NCI-H526 (cell line): ENCODE data around the gene CLCNKB.
"Not testable (repeated sequence)": the region's sequence is repeated elsewhere in the genome, so short reads cannot be mapped to it uniquely, and the experiment has no call there.

Experiments used
- DNase-seq, 2 experiments: peaks; one replicate each; lab custom pipeline; 2025; lab: John Stamatoyannopoulos, UW

The CLCNKB gene

DNA sequence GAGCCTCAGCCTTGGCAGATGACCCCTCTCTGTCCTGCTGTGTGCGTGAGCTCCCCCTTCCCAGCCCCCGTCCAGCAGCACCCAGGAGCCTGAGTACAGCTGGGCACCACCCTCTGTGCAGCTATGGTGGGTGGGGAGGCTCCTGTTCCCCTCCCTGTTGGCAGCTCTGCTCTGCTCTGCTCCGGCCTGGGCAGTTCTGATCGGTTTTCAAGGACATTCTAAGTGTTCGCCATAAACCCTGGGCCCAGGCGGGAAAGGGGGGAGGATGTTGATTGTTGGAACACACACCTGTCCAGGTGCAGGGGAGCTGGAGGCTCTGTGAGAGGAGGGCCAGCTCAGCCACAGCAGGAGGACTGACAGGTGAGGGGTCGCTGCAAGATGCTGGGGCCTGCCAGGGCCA, at the start of gene CLCNKB:
Gene CLCNKB, plus strand, starts transcription at position 262 of the 400 bp plus-strand sequence. CDS start 711 bp downstream, outside the sequence.
- DNase-seq, result no peak

DNA sequence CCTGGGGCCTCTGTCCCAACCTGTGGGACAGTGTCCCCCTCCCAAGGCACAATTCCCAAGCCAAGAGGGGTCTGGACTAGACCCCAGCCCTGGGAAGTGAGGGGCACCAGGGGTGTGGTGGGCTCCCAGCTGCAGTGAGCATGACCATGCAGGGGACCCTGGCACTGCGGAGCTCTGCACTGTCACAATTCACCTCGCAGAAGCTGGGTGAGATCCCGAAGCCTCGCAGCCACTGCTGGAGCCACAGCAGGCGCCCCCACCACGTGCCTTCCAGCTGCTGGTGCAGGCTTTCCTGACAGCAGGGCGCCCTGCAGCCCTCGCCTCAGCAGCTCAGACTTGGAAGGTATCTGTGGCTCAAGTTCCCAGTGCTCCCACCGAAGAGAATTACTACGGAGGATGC, 49.5 kb upstream of the CLCNKB start:
- DNase-seq, result no peak

DNA sequence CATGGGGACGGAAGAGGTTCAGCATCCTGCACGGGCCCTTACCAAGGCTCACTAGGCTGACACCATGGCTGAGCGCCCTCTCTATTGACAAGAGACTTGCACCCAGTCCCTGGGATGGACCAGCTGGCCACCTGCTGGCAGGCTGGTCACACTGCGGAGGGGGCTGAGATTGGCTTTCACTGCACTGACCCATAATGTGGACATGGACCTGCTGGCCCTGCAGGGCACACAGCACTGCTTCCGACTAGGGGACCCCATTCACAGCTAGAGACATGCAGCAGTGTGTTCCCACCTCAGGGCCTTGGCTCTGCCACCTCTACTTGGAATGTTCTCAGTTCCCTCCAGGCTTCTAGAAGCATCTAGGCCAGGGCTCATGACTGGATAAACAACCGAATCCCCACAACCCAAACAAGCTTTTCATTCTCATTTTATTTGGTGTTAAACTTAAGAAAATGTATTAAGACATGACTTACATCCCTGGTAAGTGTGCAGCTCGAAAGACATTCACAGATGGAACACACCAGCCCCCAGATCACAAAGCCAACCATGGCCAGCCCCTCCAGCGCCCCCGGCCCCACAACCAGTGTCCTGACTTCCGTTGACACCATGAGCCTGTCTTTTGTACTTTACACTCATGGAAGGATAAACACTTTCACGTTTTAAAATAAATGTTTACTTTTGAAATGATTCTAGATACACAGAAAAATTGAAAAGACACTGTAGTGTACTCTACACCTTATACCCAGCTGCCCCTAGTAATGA, 48.8 kb upstream of the CLCNKB start:
- peak in 1 of 2 experiments; percentile 49 for DNase-seq

DNA sequence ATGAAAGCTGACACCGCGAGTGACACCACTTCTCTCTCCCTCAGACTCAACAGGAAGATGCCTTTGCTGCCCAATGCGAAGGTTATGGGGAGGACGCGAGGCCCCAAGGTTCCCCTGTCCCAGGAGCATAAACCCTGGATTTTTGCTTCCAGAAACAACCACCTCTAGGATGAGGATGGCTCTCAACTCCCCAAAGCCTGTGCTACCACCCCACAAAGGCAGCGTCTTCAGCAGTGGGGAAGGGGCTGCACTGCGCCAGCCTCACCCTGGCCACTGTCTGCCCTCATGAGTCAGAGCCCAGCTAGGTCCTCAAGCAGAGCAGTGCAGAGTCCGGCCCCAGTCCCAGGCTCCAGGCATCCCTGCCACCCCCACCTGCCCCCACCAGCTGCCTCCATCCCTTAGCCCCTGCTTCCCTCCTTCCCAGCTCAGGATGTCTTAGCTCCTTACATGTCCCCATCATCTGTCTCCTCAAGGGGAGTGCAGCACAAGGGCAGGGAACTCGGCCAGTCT, 46.5 kb upstream of the CLCNKB start:
- no peak for DNase-seq

DNA sequence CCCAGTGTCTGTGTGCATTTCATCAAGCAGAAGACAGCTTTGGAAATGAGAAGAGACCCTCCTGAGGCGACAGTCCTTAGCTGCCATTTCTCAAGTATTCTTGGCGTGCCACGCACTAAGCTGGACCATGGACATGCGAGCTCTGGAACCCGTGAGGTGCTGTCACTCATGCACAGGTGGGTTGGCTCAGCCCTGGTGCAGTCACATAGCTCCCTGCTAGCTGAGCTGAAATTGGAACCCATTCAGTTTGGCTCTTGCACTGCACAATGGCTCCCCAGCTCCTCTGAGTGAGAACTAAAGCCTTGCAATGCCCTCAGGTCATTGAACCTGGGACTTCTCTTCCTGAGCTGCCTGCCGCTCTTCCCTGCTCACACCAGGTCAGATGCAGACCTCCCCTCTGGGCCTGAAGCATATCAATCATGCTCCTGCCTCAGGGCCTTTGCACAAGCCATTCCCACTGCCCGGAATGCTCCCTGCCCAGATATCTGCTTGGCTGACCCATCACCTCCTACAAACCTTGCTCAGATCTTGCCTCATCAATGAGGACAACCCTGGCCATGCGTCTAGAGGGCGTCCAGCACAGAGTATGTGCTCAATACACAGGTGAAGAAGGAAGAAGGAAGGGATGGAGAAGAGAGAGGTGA, 45.8 kb upstream of the CLCNKB start:
- DNase-seq, result no peak

DNA sequence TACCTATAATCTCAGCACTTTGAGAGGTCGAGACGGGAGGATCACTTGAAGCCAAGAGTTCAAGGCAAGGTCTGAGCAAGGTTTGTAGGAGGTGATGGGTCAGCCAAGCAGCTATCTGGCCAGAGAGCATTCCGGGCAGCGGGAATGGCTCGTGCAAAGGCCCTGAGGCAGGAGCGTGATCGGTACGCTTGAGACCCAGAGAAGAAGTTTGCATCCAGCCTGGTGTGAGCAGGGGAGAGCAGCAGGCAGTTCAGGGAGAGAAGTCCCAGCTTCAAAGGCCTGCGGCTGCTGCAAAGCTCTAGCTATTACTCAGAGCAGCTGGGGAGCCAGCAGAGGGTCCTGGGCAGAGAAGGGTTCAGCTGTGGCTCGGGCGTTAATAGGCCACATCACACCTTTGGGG, 44.7 kb upstream of the CLCNKB start:
- DNase-seq, result no peak

DNA sequence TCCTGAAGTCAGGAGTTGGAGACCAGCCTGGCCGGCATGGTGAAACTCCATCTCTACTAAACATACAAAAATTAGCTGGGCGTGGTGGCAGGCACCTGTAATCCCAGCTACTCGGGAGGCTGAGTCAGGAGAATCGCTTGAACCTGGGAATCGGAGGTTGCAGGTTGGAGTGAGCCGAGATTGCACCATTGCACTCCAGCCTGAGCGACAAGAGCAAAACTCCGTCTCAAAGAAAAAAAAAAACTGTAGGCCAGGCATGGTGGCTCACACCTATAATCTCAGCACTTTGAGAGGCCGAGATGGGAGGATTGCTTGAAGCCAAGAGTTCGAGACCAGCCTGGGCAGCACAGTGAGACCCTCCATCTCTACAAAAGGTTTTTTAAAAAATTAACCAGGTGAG, 42.3 kb upstream of the CLCNKB start:
- DNase-seq, result not testable (repeated sequence)

DNA sequence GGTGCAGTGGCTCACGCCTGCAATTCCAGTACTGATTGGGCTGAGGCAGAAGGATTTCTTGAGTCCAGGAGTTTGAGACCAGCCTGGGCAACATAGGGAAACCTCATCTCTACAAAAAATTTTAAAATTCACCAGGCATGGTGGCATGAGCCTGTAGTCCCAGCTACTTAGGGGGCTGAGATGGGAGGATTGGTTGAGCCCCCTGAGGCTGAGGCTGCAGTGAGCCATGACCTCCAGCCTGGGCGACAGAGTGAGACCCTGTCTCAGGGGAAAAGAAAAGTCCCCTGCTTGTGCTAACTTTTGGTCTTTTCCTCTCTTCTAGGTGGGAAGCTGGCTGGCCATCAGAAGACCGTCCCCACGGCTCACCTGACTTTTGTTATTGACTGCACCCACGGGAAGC, 38.0 kb upstream of the CLCNKB start:
- no peak for DNase-seq

DNA sequence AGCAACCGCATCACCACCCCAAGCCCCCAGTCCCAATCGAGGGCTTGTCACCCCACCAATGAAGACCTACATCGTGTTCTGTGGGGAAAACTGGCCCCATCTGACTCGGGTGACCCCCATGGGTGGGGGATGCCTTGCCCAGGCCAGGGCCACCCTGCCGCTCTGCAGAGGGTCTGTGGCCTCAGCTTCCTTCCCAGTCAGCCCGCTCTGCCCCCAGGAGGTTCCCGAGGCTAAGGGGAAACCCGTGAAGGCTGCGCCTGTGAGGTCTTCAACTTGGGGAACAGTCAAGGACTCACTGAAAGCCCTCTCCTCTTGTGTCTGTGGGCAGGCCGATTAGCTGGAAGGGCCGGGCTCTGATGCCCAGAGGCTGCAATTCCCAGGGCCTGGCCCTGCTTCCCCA, 37.6 kb upstream of the CLCNKB start:
- DNase-seq, result no peak

DNA sequence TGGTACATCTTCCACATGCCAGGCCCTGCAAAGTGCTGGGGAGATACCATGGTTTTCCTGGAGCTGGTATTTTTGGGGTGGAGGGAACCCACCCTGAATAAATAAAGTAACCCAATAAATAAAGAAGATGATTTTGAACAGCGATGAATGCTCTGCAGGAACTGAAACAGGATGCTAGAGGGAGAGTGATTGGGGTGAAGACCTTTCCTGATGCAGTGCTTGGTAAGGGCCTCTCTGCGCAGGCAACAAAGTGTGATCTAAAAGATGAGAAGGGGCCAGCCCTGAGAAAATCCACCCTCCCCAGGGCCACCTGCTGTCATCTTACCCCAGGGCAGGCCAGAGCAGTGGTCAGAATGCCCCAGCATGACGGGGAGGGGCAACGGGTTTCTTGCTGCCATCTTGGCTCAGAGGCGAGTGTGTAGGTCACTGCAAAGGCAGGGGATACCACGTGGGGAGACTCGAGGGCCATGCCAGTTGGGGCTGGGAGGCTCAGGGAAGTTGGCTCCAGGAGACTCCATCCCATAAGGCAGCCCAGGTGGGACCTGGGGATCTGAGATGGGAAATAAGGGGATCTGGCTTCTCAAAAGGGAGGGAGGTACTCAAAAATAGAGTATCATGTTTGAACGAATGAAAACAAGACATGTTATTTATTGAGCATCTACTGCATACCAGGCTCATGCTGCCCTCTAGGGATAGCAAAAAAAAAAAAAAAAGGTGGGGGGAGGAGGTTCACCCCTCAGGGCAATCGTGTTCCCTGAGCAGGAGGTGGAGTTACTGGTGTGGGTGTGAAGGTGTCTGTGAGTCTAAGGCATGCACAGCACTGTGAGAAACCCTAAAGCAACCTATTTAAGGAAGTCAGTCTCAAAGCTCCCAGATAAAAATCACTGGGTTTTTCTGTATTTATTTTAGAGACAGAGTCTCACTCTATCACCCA, 36.8 kb upstream of the CLCNKB start:
- DNase-seq, result no peak

DNA sequence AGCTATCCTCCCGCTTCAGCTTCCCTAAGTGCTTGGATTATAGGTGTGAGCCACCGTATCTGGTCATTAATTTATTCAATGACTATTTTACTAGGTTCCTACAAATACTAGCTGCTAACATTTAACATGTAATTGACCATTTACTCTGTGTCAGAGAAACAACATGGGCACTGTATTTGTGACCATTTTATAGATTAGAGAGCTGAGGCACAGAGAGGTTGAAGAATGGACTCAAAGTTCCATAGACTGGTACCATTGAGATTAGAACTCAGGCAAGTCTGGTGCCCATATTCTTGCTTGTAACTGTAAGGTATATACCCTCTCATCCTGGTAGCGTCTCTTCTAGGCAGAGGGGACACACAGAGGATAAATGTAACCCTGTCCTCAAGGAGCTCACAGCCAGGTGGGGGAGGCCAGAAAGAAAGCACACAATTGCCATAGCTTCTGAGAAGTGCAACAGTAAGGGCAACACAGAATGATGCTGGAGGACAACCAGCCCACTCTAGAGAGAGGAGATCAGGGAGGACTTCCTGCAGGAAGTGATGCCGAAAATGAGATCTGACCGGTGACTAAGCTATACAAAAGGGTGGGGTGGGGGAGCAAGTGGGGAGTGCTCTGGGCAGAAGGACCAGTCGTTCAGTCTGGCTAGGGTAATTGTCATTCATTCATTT, 35.8 kb upstream of the CLCNKB start:
- no peak for DNase-seq

DNA sequence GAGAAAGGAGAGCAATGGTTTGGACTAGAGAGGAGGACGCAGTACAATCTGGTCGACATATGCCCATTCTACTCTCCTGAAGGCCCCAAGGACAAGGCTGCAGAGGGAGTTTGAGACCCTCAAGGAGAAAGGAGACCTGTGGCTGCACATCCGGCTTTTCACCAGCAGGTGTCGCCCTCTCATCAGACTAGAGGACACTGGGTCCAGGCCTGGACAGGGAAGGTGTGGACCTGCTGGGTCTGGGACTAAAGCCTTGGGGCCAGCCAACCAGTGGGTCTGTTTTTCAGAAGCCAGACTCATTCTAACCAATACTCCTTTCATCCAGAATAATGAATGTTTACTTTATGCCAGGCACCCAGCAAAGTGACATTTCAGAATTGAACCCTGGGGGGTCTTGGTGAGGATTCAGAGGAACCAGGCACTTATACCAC, 34.5 kb upstream of the CLCNKB start:
- peak; percentile 29 to 84 for DNase-seq

DNA sequence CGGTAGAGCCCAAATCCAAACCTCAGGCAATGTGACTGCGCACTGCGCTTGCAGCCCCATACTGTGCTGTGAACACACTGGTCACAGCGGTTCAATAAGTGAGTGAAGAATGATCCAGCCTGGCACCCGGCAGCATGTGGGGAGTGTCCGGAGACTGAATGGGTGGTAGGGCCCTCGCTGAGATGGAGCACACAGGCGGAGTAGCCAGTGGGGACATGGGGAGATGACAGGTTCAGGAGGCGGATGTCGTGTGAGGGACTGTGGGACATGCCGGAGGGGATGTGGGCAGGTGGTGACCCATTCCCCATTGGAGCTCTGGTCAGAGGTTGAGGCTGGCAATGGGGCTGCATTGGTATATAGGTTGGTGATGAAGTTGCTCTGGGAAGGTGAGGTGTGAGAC, 33.9 kb upstream of the CLCNKB start:
- DNase-seq, result no peak

DNA sequence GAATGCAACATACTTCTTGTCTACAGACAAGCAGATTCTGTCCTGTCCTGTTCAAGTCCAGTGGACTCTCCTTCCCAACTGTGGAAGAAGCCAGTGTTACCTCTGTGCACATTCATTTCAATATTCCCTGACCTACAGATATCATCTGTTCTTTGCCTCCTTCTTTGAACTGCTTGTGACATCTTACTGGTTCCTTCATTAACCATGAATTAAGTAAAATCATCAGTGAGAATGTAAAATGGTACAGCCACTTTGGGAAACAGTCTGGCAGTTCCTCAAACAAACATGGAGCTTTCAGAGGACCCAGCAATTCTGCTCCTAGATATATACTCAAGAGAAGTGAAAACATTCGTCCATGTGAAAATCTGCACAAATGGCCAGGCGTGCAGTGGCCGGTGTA, 32.7 kb upstream of the CLCNKB start:
- DNase-seq, result no peak

DNA sequence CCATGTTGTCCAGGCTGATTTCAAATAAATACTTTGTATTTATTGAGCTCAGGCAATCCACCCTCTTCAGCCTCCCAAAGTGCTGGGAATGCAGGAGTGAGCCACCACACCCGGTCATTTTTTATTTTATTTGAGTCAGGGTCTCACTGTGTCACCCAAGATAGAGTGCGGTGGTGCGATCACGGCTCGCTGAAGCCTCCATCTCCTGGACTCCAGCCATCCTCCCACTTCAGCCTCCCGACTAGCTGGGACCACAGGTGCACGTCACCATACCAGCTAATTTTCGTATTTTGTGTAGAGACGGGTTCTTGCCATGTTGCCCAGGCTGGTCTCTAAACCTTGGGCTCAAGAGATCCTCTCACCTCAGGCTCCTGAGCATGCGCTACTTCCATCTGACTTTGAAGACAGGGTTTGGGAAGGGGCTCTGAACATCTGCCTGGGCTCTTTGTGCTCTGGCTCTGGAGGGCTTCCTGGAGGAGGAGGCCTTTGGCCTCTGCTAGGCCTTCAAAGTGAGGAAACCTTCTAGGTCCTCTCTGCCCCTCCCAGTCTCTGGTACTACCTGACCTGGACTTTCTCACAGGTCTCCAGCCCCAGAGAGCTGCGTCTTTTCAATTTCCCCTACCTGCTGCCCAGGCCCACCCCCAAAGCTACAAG, 31.5 kb upstream of the CLCNKB start:
- DNase-seq, result no peak

DNA sequence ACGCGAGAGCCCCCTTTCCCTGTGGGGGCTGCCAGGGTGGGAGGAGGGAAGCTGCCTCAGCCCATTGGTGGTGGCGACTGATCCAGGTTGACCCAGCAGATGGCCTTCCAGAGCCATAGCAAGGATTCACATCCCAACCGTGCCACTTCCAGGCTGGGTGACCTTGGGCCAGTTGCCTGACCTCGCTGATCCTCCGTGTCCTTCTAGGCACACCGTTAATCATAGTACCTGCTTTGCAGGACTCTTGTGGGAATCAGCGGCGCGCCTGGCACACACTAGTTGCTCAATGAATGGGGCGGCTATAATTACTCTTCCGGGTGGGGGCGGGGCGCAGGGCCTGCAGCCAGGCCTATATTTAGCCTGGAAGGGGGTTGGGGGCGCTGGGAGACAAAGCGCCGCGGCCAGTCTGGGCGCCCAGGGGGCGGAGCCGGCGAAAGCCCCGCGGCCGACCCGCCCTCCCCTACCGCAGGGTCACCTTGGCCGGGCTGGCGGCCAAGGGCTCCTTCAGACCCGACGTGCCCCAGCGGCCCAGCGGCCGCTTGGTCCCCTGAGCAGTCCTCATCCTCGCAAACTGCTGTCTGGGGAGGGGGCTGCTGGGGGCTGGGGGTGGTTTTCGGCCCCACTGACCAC, 30.9 kb upstream of the CLCNKB start:
- DNase-seq, result no peak

DNA sequence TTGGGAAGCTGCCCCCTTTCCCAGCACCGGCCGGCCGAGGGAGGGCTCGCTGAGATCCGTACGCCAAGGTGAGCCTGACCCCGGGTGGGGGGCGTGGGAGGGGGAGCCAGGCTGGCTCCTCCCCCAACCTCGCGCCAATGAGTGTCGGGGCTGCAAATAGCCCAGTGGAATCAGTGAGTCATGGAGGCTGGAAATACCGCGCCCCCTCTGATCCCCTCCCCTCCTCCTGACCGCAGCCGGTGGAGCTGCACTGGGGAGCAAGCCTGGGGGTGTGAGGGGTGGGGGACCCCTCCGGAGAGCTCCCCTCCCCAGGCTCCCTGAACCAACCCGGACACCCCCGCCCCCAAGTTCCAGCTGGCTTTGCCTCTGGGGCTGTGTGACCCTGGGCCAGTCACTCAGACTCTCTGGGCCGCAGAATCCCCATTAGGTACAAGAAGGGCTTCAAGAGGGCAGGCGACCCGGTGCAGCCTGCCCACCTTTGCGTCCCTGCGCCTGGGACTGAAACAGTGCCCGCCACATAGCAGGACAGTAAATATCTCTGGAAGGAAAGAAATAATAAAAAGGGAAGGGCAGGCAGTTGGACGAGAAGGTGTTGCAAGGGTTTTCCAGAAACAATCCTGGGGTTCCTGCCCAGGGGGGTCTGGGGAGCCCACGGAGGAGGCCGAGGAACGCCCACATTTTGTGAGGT, 30.2 kb upstream of the CLCNKB start:
- no peak for DNase-seq

DNA sequence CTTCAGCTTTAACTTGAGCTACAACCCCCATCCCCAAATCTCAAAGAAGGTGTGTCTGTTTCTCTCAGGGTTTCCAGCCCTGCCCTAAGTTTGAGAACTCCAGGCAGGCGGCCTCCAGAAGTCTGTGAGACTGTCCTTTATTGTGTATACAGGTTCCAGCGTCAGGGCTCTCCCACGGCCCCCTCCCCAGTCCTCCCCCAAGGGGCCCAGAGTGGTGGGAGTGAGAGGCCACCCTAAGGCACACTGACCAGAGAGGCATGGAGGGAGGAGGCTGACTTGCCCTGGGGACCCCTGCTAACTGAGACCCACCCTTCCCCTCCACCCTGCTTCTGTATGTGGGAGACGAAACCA, 29.7 kb upstream of the CLCNKB start:
- DNase-seq, result no peak

DNA sequence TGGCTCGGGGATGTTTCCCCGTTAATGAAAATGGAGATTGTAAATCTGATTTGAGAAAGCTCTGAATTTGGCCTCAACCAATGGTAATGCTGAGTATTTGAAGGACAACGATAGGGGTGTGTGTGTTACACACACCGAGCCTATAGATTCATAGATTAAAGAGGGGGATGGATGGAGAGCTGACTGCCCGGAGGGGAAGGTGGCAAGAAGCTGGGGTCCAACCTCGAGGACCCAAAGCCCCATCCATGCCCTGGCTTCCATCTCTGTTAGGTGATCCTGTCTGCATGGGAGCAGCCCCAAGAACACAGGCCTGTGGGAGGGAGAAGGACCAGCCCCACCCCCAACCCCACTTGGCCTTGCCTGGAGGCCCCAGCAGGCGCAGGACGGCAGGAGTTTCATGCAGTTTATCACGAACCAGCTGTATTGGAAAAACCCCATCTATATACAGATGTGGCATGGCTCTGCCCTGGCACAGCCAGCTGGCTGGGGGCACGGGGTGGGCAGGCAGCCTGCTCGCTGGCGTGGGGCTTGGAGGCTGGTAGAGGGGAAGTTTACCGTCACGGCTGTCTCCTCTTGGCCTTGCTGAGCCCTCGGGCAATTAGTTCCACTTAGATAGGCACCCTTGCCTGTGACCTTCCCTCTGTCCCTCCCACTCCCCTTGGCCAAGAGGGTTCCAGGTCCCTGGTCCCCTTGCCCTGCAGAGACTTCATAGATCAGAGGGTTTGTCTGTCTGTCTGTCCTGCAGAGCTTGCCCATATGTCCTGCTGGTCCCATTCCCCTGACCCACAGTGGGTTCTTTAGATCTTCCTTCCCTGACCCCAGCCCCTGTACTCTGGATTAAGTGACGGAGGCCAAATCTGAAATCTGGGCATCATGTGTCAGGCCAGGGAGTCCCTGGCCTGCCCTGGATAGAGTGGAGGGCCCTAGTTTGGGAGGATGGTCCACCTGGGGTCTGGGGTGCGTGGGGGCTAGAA, 28.8 kb upstream of the CLCNKB start:
- DNase-seq, result no peak
